Measurements from ENCODE around the gene LRRC27.

Gene LRRC27

DNA sequence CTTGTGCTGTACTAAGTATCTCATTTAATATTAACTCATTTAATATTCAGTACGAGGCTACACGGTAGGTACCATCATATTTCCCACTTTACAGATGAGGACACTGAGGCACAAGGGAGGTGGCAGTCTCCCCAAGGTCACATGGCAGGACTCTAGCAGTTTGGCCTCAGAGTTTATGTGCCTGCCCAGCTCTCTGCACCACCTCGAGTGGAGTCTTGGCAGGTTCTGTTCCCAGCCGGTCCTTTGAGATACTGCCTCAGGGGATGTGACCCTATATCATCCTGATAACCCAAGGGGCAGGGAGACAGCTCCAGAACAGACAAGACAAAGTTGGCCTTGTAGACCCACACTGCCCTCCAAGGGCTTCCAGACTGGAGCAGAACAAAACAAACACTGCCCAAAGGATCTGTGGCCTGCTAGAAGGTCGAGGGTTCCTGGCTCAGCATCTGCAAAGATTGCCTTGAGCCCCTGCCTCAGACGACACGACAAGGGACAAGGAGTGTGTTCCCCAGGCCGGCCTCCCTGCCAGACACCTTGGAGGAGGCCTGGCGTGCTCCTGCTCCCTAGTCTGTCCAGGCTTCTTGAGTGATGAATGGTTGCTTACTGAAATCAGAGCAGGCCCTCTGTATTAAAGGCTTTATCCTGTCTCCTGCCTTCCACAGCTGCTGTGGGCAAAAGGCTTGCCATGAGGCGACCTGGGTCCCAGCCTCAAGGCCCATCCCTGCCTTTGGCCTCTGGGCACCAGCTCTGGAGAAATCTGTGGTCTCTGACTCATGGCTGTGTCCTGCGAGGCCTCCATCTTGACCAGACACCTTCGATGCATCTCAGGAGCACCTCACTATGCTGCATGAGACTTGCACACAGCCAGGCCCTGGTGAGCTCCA lies 61.1 kb downstream of the LRRC27 start:
- TF ChIP-seq, protein P1, sequence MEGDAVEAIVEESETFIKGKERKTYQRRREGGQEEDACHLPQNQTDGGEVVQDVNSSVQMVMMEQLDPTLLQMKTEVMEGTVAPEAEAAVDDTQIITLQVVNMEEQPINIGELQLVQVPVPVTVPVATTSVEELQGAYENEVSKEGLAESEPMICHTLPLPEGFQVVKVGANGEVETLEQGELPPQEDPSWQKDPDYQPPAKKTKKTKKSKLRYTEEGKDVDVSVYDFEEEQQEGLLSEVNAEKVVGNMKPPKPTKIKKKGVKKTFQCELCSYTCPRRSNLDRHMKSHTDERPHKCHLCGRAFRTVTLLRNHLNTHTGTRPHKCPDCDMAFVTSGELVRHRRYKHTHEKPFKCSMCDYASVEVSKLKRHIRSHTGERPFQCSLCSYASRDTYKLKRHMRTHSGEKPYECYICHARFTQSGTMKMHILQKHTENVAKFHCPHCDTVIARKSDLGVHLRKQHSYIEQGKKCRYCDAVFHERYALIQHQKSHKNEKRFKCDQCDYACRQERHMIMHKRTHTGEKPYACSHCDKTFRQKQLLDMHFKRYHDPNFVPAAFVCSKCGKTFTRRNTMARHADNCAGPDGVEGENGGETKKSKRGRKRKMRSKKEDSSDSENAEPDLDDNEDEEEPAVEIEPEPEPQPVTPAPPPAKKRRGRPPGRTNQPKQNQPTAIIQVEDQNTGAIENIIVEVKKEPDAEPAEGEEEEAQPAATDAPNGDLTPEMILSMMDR (IDR thresholded peaks at IDR 0.05; ENCODE audit: control extremely low read depth, extremely low read depth, low read depth, missing control alignments), result no peak
- CTCF ChIA-PET, result no interaction called here
- DNase-seq (ENCODE audit: extremely low spot score), result no peak
- POLR2A ChIA-PET, result no interaction called here

DNA sequence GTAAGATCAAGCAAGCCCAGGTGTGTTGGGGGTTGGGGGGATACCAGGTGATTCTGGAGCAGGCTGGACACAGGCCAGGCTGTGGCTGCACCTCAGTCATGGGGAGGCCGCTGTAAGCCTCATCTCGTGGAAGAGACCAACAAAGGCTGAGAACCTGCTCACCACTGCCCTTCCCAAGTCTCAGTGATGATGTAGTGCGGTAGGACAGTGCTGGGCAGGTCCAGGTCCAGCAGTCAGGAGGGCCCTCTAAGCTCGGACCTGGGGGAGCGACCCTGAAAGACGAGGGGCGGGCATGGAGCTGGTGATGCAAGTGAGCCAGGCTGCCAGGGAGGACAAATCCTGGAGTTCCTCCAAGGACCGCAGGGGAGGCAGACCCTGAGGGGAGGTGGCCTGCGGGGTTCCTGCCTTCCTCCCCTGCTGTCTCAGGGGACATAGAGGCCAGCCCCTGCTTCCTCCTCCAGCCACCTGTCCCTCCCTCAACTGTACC lies 61.7 kb downstream of the LRRC27 start:
- ChIA-PET CTCF (no interaction called here), POLR2A (no interaction called here)
- TF ChIP-seq, protein P1 (IDR thresholded peaks at IDR 0.05; ENCODE audit: control extremely low read depth, extremely low read depth, low read depth, missing control alignments), result no peak
- no peak for DNase-seq (ENCODE audit: extremely low spot score)

DNA sequence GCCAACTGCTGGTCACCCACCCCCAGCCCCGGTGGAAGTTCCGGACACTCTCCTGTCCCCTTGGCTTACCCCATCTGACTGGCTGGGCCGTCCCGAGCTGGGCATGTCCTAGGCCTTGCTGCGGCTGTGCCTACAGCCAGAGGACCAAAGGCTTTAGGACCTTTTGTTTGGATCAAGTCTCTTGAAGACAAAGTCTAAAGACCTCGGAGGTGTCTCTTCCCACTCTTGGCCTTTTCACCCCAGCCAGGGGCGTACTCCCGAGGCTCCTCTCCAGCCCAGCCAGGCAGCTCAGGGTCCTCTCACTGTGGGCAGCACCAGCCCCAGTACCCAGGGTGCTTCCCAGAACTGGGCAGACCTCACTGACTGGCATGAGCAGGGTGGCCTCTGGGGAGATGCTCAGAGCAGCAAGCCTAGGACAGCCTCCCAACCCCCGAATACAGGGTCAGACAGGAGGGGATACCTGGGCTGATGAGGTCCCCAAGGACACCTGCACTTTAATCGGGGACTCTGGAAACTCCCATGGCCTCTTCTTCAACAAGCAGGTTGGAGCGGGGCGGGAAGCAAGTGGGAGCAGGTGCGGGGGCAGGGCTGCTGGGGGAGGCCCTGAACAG lies 62.3 kb downstream of the LRRC27 start:
- TF ChIP-seq, protein P1 (IDR thresholded peaks at IDR 0.05; ENCODE audit: control extremely low read depth, extremely low read depth, low read depth, missing control alignments), result no peak
- POLR2A ChIA-PET, result no interaction called here
- DNase-seq (ENCODE audit: extremely low spot score), result no peak
- CTCF ChIA-PET, result no interaction called here

DNA sequence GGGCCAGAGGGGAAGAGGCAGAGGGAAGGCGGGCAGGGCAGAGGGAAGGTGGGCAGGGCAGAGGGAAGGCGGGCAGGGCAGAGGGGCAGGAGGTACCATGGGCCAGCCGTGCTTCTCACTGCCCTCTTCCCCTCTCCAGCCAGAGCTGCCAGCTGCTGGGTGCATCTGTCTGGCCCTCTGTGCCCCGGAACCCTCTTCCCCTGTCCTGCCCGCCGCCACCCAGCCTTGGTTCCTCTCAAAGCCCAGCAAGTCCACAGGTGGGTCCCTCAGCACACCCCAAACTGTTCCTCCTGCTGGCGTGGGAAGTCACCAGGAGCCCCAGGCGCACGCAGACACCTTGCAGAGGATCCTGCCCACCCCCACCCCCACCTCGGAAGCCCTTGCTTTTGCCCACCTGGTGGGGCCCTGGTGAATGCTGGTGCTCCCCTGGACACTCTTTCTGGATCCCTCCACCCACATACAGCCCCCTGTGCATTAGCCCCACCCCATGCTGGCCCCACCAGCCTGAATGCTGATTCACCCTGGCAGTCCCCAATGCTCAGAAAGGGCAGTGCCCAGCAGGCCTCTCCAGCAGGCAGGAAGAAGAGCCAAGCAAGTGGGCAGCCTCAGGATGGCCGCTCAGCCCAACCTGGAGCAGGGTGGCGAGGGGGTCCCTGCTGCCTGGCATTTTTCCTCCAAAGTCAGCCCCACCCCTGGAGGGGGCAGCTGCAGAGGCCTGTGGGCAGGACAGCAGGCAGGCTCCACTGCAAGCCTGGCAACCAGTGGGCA lies 63.1 kb downstream of the LRRC27 start:
- ChIA-PET POLR2A (no interaction called here), CTCF (no interaction called here)
- TF ChIP-seq, protein P1 (IDR thresholded peaks at IDR 0.05; ENCODE audit: control extremely low read depth, extremely low read depth, low read depth, missing control alignments), result no peak
- DNase-seq (ENCODE audit: extremely low spot score), result no peak

DNA sequence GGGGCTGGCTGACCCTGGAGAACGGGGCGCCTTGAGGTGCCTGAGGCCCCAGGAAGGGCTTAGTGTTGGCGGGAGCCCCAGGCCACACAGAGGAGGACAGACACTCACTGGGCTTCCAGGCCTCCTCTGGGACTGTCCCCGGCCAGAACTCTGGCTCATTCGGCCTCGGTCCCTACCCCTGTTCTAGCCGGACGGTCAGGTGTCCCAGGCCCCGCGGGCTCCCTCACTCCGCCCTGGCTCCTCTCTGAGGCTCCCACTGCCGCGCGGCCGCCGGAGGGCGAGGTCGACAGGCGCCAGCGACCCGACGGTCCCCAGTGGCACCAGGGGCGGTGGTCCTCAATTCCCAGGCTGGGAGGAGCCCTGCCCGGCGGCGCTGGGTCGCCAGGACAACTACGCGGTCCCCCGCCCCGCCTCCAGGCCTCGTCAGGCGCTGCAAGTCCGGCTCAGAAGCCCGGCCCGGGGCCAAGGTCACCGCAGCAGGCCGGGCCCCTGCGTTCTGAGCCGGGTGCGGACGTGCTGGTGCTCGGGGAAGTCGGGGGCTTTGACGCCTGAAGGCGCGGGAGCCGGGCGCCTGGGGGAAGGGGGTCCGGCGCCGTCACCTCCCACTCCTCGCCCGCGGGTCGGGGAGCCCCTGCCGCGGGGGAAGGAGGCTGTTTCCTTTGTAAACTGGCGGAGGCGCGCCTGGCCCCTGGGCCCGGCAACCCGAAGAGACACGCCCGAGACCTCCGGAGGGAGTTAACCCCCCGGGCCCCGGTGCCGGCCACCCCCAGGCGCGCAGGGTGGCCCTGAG lies 63.9 kb downstream of the LRRC27 start:
- TF ChIP-seq, protein P1 (IDR thresholded peaks at IDR 0.05; ENCODE audit: control extremely low read depth, extremely low read depth, low read depth, missing control alignments), result no peak
- POLR2A ChIA-PET, result no interaction called here
- CTCF ChIA-PET, result no interaction called here
- DNase-seq (ENCODE audit: extremely low spot score), result no peak

All from GM10248 (cell line).